Hepatocyte (in vitro differentiated cells): ENCODE results near the gene GPR39. TPM values are rescaled to one million over a fixed set of nuclear protein-coding genes. Genes with fewer than 3 reads are reported as not detected.
A peak's percentile ranks its signal among the peaks of the same experiment; 100 is the strongest.

Experiments
- DNase-seq: peaks from one replicate; pipeline ENCODE4 v3.0.0-alpha.2; 2016; ENCODE audit warnings: low spot score
- H2AFZ ChIP-seq: fragments of 200-600 bp; sonication (generic); 2 replicates; pipeline ENCODE4 v1.6.0; 2016; ENCODE audit warnings: antibody characterized with exemption, mild to moderate bottlenecking
- H3K27ac ChIP-seq: fragments of 200-600 bp; sonication (generic); 2 replicates; pipeline ENCODE4 v1.5.1; 2016; ENCODE audit warnings: mild to moderate bottlenecking
- H3K27me3 ChIP-seq: fragments of 200-600 bp; sonication (generic); 2 replicates; pipeline ENCODE4 v1.6.1; 2016
- H3K36me3 ChIP-seq: fragments of 200-600 bp; sonication (generic); replicated peaks from 2 replicates; pipeline ENCODE4 v1.5.1; 2016; ENCODE audit warnings: low read depth; ENCODE audit not compliant: insufficient read depth
- H3K4me1 ChIP-seq: fragments of 200-600 bp; sonication (generic); 2 replicates; pipeline ENCODE4 v1.5.1; 2016; ENCODE audit warnings: mild to moderate bottlenecking, moderate library complexity; ENCODE audit not compliant: insufficient read depth
- H3K4me2 ChIP-seq: fragments of 200-600 bp; sonication (generic); 2 replicates; pipeline ENCODE4 v1.6.0; 2016
- H3K4me3 ChIP-seq: fragments of 200-600 bp; sonication (generic); 2 replicates; pipeline ENCODE4 v1.5.1; 2016; ENCODE audit warnings: mild to moderate bottlenecking
- H3K79me2 ChIP-seq: fragments of 200-600 bp; sonication (generic); 2 replicates; pipeline ENCODE4 v1.6.0; 2017; ENCODE audit warnings: mild to moderate bottlenecking
- H3K9me2 ChIP-seq: fragments of 200-600 bp; sonication (generic); replicated peaks from 2 replicates; pipeline ENCODE4 v1.6.0; 2017; ENCODE audit warnings: mild to moderate bottlenecking; ENCODE audit not compliant: insufficient read depth
- H3K9me3 ChIP-seq: fragments of 200-600 bp; sonication (generic); 2 replicates; pipeline ENCODE4 v1.5.1; 2016; ENCODE audit warnings: low read depth, mild to moderate bottlenecking
- H4K20me1 ChIP-seq: fragments of 200-600 bp; sonication (generic); 2 replicates; pipeline ENCODE4 v1.6.0; 2016; ENCODE audit warnings: mild to moderate bottlenecking; ENCODE audit not compliant: insufficient read depth, poor library complexity, severe bottlenecking
- EZH2 ChIP-seq: fragments of 200-600 bp; sonication (generic); IDR thresholded peaks from 2 replicates; pipeline ENCODE4 v1.6.1; 2016; ENCODE audit warnings: antibody characterized with exemption, mild to moderate bottlenecking, borderline replicate concordance
- EZH2phosphoT487 ChIP-seq: fragments of 200-600 bp; sonication (generic); IDR thresholded peaks from one replicate; pipeline ENCODE4 v1.6.1; 2018; ENCODE audit warnings: antibody characterized with exemption, mild to moderate bottlenecking, low read depth, moderate library complexity; ENCODE audit not compliant: unreplicated experiment, severe bottlenecking
- whole genome bisulfite sequencing: methylation state at CpG from one replicate; pipeline ENCODE4 v1.1.6; 2016; ENCODE audit warnings: low lambda C conversion rate; ENCODE audit errors: missing lambda C conversion rate; 5-methylcytosine and 5-hydroxymethylcytosine counted together
- polyA plus RNA-seq: library from polyadenylated mRNA; unstranded; fragments of >200 nt; fragmentation: Nextera tagmentation; extraction: Ambion mirVana; gene quantifications from 2 replicates; pipeline ENCODE4 v1.2.1, GENCODE V29; 2016
- total RNA-seq: library from RNA; depleted of rRNA; stranded (reverse); fragments of >200 nt; gene quantifications from 2 replicates; pipeline ENCODE4 v1.2.3, GENCODE V29; 2014
- TF ChIP-seq, protein P1 (sequence below): fragments of 200-600 bp; sonication (generic); IDR thresholded peaks from 2 replicates; pipeline ENCODE4 v1.5.1; 2016; ENCODE audit warnings: antibody characterized with exemption, mild to moderate bottlenecking; ENCODE audit not compliant: poor library complexity

GPR39 gene
- total and polyA plus RNA-seq, 2 experiments from 2014 or later: 11.1 to 14.5 TPM

DNA sequence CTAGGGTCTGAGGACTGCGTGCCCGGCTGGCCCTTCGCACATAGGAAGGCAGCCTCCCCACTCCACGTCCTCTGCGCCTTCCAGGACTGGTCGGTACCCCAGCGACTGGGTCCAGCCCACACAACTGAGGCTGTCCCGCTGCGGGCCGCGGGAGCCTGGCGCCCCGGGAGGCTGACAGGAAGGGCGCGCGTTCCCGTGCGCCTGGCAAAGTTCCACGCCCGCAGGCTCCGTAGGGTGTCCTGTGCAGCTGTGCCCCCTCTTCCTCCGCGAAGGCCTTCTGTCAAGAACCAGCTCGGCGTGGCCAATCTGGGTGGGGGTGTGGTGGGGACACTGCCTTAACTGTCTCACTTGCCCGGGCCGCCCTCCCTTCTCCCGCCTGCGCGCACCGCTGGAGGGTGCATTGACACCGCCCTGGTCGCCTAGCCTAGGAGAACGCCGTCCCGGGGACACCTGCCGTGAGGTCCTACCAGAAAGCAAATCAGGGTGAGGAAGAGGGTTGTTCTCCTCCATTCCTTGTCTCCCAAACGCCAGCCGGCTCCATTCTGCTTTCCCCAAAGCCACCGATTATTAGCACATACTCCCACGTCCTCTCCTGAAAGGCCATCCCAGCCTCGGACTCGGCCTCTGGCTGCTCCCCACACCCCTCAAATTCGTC is 254.0 kb downstream of the GPR39 start:
- Histone ChIP-seq H3K4me3 (peak overlapping the region; percentile 58), H3K4me2 (peak overlapping the region; percentile 97), H2AFZ (peak overlapping the region; percentile 69), H3K36me3 (no peaks in the 10 kb centered on the region), H3K27ac (no peak overlapping the region), H3K27me3 (peaks cover 48% of the 10 kb centered on the region), H4K20me1 (no peaks in the 10 kb centered on the region), H3K4me1 (peaks cover 8% of the 10 kb centered on the region), H3K9me3 (no peaks in the 10 kb centered on the region), H3K79me2 (no peaks in the 10 kb centered on the region), H3K9me2 (no peaks in the 10 kb centered on the region)
- DNase-seq: peak; percentile 49
- WGBS: 1% methylated on average over 41 of the region's 44 CpGs
- no peak for TF ChIP-seq EZH2phosphoT487
- TF ChIP-seq, protein P1, sequence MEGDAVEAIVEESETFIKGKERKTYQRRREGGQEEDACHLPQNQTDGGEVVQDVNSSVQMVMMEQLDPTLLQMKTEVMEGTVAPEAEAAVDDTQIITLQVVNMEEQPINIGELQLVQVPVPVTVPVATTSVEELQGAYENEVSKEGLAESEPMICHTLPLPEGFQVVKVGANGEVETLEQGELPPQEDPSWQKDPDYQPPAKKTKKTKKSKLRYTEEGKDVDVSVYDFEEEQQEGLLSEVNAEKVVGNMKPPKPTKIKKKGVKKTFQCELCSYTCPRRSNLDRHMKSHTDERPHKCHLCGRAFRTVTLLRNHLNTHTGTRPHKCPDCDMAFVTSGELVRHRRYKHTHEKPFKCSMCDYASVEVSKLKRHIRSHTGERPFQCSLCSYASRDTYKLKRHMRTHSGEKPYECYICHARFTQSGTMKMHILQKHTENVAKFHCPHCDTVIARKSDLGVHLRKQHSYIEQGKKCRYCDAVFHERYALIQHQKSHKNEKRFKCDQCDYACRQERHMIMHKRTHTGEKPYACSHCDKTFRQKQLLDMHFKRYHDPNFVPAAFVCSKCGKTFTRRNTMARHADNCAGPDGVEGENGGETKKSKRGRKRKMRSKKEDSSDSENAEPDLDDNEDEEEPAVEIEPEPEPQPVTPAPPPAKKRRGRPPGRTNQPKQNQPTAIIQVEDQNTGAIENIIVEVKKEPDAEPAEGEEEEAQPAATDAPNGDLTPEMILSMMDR: no peak
- no peak for TF ChIP-seq EZH2

DNA sequence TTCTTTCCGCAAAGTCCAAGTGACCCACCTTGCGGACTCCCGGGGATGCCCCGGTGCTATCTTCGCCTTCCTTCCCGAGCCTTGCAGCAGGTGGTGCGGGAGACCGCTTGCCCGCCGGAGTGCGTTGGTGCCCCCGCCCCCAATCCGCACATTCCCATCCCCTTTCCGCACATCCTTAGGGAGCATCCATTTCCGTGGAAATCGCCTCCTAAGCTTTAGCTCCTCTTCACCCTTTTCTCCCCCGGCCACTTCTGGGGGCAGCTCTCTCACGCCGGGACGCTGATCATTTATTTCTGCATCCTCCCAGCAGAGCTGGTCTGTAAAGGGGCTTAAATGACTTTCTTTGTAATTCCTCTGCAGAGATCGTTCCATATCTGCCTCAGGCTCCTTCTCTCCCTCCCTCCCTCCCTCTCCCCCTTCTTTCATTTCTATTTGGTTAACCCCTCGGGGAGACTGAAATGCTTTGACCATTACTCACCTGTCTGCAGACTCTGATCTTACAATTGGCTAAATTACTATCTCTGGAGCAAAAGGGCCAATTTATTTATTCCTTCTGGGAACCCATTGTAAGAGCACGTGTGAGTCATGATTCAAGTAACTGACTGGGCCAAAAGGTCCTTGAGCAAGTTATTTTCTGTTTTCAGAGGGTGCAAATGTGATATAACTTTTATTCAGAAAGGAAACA is 254.7 kb downstream of the GPR39 start:
- H3K4me1 ChIP-seq: peaks cover 8% of the 10 kb centered on the region
- H3K9me2 ChIP-seq: no peaks in the 10 kb centered on the region
- no peaks in the 10 kb centered on the region for H3K79me2 ChIP-seq
- peak overlapping the region; percentile 69 for H2AFZ ChIP-seq
- DNase-seq: peak; percentile 37
- H3K9me3 ChIP-seq: no peaks in the 10 kb centered on the region
- H3K4me2 ChIP-seq: peak overlapping the region; percentile 97
- peak overlapping the region; percentile 58 for H3K4me3 ChIP-seq
- 2% methylated on average over 22 of the region's 23 CpGs for WGBS
- no peak overlapping the region for H3K27ac ChIP-seq
- H3K36me3 ChIP-seq: no peaks in the 10 kb centered on the region
- TF ChIP-seq, protein P1: no peak
- TF ChIP-seq EZH2phosphoT487: no peak
- no peak for TF ChIP-seq EZH2
- no peaks in the 10 kb centered on the region for H4K20me1 ChIP-seq
- peaks cover 47% of the 10 kb centered on the region for H3K27me3 ChIP-seq

DNA sequence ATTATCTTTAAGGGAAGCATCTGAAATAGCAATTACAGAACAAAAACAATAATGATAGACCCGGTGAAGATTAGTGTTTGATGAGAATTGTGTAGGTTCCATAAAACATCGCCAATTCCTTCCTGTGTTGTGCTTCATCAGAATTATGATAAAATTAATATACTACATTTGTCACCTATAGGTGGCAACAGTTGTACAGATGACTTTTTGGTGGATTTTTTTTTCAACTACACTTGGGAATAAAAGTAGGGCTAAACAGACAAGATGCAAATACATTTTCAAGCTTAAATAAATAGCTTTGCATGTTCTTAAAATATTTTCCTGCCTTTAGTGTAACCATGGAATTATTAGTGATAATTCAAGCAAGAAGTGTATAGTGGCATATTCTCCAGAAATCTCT is 260.4 kb downstream of the GPR39 start:
- Histone ChIP-seq H3K79me2 (no peaks in the 10 kb centered on the region), H3K4me1 (no peaks in the 10 kb centered on the region), H3K4me2 (no peak overlapping the region), H3K27ac (no peak overlapping the region), H3K9me3 (no peaks in the 10 kb centered on the region), H3K36me3 (no peaks in the 10 kb centered on the region), H2AFZ (no peak overlapping the region), H3K4me3 (no peak overlapping the region), H4K20me1 (no peaks in the 10 kb centered on the region), H3K27me3 (peaks cover 2% of the 10 kb centered on the region), H3K9me2 (no peaks in the 10 kb centered on the region)
- 92% methylated on average over 2 of the region's 2 CpGs for WGBS
- DNase-seq: no peak
- TF ChIP-seq EZH2phosphoT487 (no peak), EZH2 (no peak)
- TF ChIP-seq, protein P1: peak; percentile 35
